PC-3 (cell line): ENCODE data around the gene REC114.

Experiments
- EZH2 ChIP-seq: fragments of 300-600 bp; sonication (generic); IDR thresholded peaks from one replicate; pipeline ENCODE4 v1.6.1; 2017; ENCODE audit warnings: antibody characterized with exemption, mild to moderate bottlenecking, low read length; ENCODE audit not compliant: unreplicated experiment
- TF ChIP-seq, protein P1 (sequence below): fragments of 300-600 bp; sonication (generic); conservative IDR thresholded peaks from 2 replicates; pipeline ENCODE4 v1.5.1; 2017; ENCODE audit warnings: antibody characterized with exemption, low read depth, mild to moderate bottlenecking, low read length

GRCh38 chr15:73605759-73606436 lies 162.9 kb downstream of the REC114 start:
- TF ChIP-seq, protein P1, sequence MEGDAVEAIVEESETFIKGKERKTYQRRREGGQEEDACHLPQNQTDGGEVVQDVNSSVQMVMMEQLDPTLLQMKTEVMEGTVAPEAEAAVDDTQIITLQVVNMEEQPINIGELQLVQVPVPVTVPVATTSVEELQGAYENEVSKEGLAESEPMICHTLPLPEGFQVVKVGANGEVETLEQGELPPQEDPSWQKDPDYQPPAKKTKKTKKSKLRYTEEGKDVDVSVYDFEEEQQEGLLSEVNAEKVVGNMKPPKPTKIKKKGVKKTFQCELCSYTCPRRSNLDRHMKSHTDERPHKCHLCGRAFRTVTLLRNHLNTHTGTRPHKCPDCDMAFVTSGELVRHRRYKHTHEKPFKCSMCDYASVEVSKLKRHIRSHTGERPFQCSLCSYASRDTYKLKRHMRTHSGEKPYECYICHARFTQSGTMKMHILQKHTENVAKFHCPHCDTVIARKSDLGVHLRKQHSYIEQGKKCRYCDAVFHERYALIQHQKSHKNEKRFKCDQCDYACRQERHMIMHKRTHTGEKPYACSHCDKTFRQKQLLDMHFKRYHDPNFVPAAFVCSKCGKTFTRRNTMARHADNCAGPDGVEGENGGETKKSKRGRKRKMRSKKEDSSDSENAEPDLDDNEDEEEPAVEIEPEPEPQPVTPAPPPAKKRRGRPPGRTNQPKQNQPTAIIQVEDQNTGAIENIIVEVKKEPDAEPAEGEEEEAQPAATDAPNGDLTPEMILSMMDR = no peak
- no peak for TF ChIP-seq EZH2
